ENCODE measurements around the gene MTMR2.

DNA sequence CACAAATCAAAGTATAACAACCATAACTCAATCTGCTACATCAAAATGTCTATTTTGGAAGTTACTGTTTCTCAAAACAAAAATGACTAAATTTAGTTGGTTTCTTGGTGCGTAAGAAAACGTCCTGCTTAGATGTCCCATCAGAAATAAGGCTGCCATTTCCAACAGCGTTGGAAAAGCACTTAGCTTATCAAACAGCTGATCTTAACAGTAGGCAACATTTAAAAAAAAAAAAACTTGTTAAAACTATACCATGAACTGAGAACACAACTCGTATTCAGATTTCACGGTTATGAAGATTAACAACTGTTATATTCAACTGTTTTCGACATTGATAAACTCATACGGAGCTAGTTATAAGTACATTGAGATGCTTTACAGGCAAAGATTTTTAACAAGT lies 131.2 kb downstream of the MTMR2 start:
- TF ChIP-seq POLR2AphosphoS5 (IDR thresholded peaks at IDR 0.05; ENCODE audit: low read depth, low read length) (no peak), CTCF (IDR thresholded peaks at IDR 0.05 in 2 of 3, conservative IDR thresholded peaks at IDR 0.05 in 1 of 3; ENCODE audit: borderline replicate concordance in 1 of 3, insufficient read depth in 1 of 3, low read depth in 2 of 3, low read length in 2 of 3) (no peak), ZFX (IDR thresholded peaks at IDR 0.05) (no peak), EZH2phosphoT487 (IDR thresholded peaks at IDR 0.05; ENCODE audit: borderline replicate concordance) (no peak), POLR2A (IDR thresholded peaks at IDR 0.05; ENCODE audit: borderline replicate concordance, extremely low read depth, insufficient read depth, insufficient read length) (no peak), JUND (IDR thresholded peaks at IDR 0.05) (no peak), CEBPB (IDR thresholded peaks at IDR 0.05; ENCODE audit: low read depth) (no peak), SRF (IDR thresholded peaks at IDR 0.05; ENCODE audit: low read depth) (no peak), ZNF274 (IDR thresholded peaks at IDR 0.05; ENCODE audit: low read depth, low read length) (no peak), SP1 (IDR thresholded peaks at IDR 0.05; ENCODE audit: low read depth) (no peak)
- TF ChIP-seq, protein P1, sequence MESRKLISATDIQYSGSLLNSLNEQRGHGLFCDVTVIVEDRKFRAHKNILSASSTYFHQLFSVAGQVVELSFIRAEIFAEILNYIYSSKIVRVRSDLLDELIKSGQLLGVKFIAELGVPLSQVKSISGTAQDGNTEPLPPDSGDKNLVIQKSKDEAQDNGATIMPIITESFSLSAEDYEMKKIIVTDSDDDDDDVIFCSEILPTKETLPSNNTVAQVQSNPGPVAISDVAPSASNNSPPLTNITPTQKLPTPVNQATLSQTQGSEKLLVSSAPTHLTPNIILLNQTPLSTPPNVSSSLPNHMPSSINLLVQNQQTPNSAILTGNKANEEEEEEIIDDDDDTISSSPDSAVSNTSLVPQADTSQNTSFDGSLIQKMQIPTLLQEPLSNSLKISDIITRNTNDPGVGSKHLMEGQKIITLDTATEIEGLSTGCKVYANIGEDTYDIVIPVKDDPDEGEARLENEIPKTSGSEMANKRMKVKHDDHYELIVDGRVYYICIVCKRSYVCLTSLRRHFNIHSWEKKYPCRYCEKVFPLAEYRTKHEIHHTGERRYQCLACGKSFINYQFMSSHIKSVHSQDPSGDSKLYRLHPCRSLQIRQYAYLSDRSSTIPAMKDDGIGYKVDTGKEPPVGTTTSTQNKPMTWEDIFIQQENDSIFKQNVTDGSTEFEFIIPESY (IDR thresholded peaks at IDR 0.05; ENCODE audit: extremely low read depth, insufficient replicate concordance, low read length) = no peak
